8988T (cell line): ENCODE measurements around the gene BANP.

Source experiments
- DNase-seq: peaks from one replicate; pipeline ENCODE4 v3.0.0; 2011

The BANP gene

DNA sequence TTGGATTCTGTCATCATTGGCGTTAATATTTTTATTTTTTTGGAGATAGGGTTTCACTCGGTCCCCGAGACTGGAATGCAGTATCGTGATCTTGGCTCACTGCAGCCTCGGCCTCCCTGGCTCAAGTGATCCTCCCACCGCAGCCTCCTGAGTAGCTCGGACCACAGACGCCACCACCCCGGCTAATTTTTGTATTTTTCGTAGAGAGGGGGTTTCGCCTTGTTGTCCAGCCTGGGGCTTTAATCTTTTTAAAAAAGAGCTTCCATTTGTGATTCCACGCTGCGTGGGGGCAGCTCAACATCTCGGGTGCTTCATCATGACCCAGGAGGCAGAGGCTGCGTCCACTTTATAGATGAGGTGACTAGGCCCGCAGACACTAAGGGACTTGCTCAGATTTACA is 1.5 kb downstream of the BANP start:
- no peak for DNase-seq

DNA sequence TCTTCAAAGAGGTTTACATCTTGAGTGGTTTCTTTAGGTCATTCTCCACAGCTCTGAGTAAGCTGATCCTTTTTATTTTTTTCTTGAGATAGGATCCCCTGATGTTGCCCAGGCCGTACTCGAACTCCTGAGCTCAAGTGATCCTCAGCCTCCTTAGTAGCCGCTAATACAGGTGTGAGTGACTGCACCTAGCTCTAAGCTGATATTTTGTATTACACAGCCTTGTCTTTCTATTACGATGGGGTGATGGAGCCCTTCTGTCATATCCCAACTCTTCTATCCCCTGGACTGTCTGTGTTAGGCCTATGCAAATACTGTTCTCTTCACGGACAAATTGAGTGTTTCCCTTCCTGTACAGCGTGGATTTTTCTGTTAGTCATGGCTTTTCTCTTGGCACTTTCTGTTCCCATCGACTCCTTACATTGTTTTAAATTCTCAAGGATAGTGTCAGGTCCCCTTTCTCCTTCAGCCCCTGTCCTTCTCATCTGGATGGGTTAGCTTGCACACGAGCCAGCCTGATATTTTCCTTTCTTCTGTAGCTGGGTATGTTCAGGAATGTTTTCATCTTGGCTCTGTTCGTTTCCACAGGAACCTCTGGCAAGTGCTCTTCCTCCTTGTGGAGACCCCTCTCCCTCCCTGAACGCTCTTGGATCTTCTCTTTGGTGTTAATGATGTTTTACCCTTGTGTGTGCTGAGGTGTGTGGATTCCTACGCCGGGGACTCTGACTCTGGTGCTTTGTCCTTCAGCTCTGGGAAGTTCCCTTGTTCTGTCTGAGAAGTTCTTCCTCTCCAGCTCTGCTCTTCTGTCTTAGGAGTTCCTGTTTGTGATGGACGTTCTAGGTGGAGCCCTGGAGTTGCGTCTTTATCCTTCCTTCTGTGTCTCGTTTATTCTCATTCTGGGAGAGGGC is 2.3 kb downstream of the BANP start:
- no peak for DNase-seq

DNA sequence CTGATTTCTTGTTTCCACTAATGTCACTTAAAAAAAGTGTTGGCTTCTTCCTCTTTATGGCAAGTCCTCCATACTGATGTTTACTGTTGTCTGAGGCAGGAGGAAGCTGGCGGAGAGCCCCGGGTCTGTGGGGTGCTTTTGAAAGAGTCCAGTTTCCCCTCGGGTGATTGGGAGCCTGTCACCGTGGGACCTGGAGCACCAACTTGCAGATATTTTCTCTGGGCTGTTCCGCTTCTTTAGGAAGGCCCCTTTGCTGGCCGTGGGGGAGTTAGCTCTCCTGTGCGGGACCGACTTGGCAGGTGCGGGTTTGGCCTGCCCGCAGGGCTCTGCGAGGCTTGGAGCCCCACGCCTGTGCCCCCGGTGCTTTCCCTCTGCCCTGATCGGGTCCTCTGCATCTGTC is 3.1 kb downstream of the BANP start:
- no peak for DNase-seq

DNA sequence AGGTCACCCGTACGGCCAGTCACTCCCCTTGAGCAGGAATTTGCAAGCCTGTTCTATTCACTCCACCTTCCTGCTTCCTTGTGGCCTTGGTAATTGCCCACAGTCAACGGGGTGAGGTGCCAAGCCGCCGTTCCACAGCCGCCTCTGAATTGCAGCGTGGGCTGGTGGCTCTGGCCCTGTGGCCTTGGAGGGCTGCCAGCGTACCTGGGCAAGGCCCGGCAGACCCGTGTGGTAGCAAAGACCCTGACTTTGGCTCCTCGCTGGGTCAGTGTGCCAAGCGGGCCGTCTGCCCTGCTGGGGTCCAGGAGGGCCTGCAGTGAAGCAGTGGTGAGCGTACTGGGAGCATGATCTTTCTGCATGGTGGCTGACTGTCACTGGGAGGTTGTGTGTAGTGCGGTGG is 3.6 kb downstream of the BANP start:
- DNase-seq = no peak

DNA sequence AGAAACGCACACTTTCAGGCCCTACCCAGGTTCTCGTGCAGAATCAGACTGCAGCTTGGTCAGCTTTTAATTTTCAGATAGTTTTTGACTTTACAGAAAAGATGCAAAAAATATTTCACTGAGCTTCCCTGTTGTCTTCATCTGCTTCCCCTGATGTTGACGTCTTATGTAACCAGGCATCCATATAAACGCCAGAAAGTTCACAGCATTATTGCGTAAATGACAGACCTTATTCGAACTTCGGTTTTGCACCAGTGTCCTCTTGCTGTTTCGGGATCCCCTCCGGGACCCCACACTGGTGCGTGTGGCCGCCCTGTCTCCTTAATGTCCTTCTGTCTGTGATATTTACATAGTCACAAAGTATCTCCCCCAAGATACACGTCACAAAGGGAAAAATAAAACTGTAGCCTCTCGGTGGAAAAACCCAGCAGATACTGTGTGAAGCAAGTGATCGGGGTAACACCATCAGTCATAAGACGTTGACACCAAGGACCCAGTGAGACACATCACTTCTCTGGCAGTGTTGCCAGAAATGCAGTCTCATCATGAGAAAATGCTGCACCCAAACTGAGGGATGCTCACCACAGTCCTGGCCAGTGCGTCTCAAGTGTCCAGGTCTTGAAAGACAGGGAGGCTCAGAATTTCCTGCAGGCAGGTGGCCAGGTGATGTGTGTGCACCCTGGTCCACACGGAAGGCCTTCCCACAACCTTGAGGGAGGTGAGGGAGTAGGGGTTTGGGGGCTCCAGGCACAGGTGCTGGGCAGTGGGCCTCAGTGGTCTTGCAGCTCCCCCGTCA is 4.3 kb downstream of the BANP start:
- no peak for DNase-seq

DNA sequence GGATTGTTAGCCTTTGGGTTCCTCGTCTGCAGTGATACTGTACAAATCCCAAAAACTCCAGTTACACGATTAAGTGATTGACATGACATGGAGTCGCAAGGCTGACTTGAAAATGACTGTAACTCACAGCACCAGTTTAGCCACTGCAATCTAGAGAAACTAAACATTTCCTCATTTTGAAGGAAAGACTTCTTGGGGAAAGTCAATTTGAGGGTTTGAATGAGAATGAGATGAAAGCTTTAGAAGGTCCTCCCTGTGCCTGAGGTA is 4.8 kb downstream of the BANP start:
- DNase-seq = no peak

DNA sequence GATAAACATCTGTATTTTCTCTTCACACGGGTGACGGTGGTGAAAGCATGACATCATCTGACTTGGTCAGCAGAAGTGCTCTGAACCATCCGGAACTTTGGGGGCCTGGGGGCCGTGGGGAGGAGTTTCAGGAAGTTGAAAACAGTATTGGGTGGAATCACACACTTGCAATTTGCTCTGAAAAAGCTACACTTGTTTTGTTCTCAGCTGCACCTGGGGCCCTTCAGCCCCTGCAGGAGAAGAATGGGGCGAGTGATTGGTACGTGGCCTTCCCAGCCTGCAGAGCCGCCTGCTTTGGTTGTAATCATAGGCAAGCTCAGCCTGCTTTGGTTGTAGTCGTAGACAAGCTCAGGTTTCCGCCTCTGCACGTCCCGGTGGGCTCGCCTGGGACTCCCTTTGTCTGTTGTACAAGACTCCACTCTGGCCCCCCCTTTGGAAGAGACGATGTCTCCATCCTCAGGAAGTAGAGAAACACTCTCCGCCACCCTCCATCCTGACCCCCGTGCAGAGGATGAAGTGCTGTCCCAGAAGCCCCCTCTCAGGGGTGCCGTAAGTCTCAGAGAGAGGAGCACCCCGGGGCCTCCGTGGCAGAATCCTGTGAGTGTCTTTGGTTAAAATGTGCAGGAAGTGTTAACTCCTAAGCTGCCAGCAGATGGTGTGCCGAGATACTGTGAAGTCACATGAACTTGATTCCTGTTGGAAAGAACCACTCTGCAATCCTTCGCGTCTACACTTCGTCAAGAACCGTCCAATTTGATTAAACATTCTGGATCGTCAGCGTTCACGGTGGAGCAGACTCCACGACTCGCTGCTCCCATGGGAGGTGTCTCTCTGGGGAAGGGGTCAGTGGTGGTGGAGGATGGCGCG is 5.4 kb downstream of the BANP start:
- DNase-seq = no peak

DNA sequence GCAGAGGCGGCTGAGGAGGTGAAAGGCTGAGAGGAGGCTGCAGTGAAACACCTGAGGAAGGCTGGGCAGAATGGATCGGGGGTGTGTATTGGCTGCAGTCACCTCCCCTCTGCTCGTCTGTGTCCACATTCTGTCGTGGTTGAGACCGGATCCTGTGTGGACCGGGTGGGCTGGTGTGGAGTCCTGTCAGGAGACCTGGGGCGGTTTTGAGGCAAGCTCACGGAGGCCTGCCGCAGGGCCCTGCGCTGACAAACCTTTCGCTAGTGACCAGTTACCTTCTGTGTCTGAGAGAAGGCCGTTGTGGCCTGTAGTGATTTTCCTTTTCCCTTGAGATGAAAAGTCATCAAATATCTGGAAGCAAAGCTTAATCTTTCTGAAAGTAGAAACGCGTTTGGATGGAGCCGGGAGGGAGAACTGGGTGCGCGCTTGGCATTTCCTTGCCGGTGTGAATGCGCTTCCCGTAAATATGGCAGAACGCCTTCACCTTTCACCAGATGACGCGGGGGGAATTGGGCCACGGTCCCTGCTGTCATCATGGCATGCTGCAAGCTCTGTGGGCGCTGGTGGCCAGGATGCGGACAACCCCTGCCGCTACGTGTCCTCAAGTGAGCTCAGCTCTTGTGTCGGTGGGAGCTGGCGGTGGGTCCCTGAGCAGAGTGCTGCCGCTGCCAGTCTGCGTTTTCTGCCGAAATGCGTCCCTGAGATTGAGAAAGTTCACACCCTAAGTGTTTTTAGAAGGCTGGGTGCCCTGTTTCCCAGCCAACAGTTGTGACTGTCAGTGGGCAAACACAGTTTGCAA is 6.3 kb downstream of the BANP start:
- DNase-seq = no peak

DNA sequence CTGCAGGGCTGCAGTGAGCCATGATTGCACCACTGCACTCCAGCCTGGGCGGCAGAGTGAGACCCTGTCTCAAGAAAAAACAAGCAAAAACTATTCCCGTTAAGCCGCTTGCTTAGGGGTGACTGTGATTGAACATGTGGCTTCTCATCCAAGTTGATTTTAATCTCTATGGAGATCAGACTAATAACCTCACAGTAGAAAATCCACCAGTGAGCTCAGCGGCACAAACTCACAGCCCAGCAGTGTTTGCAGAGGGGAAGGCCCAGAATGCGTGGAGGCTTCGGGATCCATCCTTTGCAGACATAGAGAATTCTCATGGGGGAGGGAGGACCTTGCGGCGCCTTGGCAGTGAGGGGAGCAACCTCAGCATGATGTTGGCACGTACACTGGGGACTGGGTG is 7.4 kb downstream of the BANP start:
- no peak for DNase-seq

DNA sequence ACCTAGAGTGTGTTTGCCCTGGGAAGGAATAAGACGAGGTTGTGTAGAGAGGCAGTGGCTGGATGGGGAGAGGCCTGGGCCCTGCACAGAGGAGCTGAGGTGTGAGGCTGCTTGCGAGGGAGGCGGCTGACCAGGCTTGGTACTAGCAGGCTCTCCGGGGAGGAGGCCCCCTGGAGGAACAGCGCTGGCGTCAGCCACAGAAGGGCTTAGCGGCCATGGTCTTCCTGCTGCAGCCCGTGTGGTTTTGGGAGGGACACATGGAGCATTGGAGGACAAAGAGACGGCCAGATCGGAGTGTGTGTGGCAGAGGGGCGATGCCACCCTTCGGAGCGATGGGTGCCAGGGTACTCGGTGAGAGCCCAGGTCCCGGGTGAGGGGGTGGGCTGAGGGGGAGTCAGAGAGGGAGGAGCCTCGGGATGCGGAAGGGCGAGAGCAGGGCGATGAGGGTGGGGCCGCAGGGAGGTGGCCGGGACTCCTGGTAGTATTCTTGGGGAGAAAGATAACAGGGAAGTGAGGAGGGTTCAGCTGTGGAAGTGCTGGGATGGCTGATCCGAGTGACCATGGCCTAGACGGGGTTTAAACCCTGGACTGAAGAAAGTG is 8.3 kb downstream of the BANP start:
- no peak for DNase-seq

DNA sequence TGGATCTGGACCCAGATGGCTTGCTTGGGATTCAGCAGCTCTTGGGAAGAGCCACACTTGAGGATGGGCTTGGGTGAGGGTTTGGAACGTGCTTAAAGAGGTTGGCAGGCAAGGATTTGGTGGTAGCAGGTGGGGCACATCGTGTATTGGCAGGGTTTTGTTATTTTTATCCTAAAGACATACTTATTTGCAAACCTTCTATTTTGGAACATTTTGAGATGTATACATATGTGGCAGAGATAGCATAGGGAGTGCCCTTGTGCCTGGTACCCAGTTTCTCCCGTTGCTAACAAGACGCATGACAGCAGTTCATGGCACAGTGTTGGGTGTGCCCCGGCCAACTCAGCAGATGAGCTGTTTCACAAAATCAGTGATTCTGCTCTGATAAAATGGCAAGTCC is 9.1 kb downstream of the BANP start:
- no peak for DNase-seq

DNA sequence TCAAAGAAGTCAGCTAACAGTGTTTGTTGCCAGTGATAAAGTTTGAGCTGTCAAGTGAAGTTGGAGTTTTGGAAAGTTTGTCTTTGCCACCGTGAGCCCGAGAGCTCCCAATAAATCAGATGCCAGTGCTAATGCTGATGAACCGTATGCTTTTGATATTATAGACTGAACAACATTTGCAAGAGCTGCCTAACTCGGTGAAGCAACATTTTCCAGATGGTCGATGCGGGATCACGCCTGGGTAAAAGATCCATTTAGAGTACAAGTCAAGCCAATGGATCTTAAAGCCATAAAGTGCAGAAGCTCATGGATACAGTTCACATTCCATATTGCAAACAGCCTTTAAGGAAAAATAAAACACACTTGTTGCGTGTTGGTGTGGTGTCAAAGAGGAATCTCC is 9.6 kb downstream of the BANP start:
- DNase-seq = no peak

DNA sequence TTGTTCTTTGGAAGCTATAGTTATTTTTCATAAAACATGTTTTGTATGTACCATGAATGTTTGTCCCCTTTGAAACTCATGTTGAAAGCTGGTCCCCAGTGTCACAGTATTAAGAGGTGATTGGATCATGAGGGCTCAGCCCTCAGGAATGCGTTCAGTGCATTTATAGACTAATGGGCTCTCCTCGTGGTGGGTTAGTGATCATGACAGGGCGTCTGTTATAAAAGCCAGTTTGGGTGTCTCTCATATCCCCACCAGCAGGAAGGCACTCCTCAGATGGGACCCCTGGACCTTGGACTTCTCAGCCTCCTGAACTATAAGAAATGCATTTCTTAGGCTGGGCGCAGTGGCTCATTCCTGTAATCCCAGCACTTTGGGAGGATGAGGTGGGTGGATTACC is 10.4 kb downstream of the BANP start:
- no peak for DNase-seq

DNA sequence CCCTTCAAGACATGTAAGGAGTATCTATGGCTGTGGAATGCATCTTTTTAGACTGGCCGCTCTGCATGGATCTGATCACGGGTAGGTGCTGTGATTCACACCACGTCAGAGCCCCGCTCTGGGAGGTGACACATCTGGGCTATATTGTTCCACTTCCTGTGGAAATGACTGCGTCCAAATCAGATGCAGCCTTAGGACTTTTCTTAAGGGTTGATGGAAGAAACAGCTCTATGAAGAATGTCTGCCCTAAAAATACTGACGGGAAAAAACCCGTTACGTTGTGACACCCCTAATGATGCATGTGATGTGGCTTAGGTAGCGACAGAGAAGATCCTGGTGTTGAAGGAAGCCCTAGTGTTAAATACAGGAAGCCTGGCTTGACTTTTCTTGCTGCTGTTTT is 12.2 kb downstream of the BANP start:
- peak; percentile 91 for DNase-seq

DNA sequence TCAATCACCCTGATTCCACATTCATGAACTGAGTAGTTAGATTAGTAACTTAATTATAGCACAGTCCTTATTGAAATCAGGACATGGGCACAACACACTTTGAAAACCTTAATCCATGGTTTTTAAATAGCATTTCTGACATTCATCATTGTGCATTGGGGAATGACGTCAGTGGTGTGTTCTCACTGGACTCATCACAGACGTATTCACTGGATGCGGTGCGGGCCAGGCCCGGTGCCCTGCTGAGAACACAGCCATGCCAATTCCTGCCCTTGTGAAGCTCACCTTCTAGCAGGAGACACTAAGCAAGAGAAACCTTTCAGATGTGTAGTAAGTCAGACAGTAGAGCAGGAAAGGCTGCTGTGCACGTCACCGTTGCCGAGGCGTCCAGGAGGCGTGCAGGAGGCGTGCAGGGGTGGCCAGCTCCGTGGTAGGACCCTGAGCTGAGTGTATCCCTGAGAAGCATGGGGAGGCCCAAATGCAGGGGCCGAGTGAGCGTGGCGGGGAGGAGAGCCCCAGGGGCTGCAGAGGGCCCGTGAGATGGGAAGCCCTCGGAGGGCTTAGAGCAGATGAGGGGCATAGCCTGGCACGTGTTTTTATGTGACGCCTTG is 12.9 kb downstream of the BANP start:
- no peak for DNase-seq

DNA sequence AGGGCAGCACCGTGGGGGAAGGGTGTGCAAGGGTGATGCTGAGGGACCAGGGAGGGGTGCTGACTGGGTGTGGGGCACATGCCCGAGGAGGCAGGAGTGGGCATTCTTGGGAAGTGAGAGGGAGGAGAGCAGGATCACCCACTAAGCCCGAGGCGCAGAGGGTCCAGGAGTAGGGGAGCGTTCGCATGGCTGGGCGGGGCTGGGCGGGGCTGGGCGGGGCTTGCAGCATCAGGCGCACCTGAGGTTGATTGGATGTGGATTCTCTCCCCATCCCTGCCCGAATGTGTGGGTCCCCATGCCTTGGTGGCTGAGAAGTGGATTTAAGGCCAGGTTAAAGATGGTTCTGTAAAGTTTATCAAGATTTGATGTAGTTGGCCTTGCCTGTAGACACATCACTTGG is 14.2 kb downstream of the BANP start:
- DNase-seq = no peak

DNA sequence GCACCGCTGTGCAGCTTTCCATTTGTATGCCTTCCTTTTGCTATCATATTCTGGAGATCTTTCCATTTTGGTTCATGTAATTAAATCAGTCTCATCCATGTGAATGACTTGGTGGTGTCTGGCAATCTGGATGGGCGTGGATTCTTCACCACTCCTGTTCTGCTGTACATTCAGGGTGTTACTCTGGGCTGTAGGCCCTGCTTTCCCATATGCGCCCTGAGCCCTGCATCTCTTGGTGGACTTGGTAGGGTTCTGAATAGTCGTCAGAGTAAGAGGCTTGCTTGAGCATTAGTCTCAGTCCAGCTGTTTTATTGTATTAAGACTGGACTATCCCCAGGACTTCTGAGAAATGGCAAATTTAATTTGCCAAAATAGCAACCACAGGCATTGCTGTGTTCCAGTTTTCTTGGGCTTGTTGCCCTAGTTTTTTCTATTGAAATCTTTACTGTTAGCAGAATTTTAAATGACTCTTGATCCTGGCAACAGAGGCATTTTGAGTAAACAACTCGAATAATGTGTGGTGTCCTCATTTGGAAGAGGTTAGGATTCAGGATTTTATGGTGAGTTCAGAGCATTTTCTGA is 14.9 kb downstream of the BANP start:
- no peak for DNase-seq

DNA sequence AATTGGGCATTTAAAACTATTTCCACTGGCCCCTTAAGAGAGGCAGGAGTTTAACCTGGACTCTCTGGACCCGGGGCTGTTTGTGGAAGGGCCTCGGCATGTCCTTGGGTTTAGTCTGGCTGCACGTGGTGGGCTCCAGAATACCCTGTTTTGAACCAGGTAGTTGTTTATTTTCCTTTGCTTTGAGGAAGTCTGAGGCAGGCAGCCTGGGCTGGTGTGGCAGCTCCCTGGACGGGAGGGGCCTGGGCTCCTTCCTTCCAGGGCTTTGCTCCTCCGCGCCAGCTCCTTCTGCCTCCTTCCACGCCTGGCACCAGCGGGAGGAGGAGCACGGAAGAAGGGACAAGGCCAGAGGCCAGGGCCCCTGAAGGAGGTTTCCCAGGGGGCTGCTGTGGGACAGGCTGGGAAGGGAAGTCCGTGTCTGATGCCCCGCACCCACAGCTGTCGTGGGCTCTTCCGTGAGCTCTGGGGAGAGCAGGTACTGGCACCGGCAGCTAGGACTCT is 15.5 kb downstream of the BANP start:
- no peak for DNase-seq

DNA sequence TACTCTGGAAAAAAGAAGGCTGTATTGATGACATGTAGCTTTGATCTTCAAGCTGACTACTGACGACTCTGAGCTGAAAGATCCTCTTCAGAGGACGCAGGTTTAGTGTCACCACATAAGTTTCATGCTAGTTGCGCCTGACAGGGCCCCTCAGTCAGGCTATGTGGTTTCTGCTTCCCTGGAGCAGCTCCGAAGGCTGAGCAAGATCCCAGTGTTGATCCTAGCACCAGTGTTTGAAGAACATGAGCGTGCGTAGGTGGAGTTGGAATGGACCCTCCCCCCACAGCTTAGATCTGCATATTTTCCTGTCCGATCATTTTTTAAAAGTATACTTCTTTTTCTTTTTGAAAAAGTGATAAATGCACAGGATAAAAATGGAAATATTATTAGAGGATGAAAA is 17.3 kb downstream of the BANP start:
- DNase-seq = no peak

DNA sequence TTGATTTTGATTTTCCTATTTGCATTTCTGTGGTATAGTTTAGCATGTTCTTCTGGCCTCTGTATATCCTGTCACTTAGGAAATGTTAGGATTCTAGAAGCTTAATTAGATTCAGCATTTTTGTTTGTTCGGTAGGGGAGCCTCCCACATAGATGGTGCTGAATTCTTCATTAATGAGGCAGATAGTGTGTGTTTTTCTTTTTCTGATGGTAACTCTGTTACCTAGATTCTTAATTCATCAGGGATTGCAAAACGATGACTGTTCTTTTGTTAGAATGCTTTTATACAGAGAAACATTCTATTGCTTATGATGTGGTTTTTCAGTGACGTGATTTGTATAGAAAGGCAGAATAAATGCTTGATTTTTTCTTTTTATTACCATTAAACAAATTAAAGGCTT is 19.0 kb downstream of the BANP start:
- no peak for DNase-seq

DNA sequence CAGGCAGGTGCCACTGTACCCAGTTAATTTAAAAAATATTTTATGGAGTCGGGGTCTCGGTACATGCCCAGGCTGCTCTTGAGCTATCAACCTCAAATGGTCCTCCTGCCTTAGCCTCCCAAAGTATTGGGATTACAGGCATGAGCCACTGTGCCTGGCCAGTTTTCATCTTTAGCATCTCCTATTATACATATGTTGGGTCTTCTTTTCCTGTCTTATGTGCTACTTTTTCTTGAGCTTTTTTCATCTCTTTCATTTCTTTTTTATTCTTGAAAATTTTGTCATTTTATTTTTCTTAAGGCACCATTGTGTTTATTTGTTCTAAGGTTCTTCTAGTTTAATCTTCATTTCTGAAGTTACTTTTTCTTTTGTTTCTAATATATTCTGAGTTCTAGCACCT is 20.7 kb downstream of the BANP start:
- DNase-seq = no peak
